Right atrium auricular region (tissue), 2 donors: ENCODE results near the gene ZNF407. TPM values are rescaled to one million over a fixed set of nuclear protein-coding genes. Genes with fewer than 3 reads are reported as not detected.

Source experiments
- DNase-seq: peaks from one replicate; pipeline ENCODE4 v3.0.0-alpha.2; 2019; ENCODE audit warnings: low spot score
- H3K27ac ChIP-seq, 2 donors: fragments of 200-600 bp; sonication (generic); 1 replicate in 1 of 2; 2 replicates in 1 of 2; pipeline ENCODE4 v1.5.1; 2016 to 2019
- H3K27me3 ChIP-seq, 2 donors: fragments of 200-600 bp; sonication (generic); one replicate each; pipeline versions ENCODE4 v1.5.1 to v1.6.0; 2017 to 2019
- H3K36me3 ChIP-seq: fragments of 200-600 bp; sonication (generic); one replicate; pipeline ENCODE4 v1.5.1; 2016
- H3K4me1 ChIP-seq, 2 donors: fragments of 200-600 bp; sonication (generic); one replicate each; pipeline versions ENCODE4 v1.5.1 to v1.6.0; 2017 to 2019
- H3K4me3 ChIP-seq, 2 donors: fragments of 200-600 bp; sonication (generic); 1 replicate in 1 of 2; 2 replicates in 1 of 2; pipeline ENCODE4 v1.5.1; 2017 to 2019; ENCODE audit warnings: mild to moderate bottlenecking in 1 of 2, moderate library complexity in 1 of 2
- H3K9me3 ChIP-seq, 2 donors: fragments of 200-600 bp; sonication (generic); one replicate each; pipeline ENCODE4 v1.5.1; 2019
- total RNA-seq, 2 donors: library from RNA; depleted of rRNA; stranded (reverse); fragments of >200 nt; gene quantifications; one replicate each; pipeline ENCODE4 v1.1.0, GENCODE V29; 2016
- TF ChIP-seq, protein P1 (sequence below), 2 donors: fragments of 200-600 bp; sonication (generic); IDR thresholded peaks; one replicate each; pipeline ENCODE4 v1.5.1; 2019; ENCODE audit warnings: antibody characterized with exemption in 2 of 2

Gene ZNF407
- total RNA-seq, 2 donors from 2014 or later, result 7.8 to 8.7 TPM

DNA sequence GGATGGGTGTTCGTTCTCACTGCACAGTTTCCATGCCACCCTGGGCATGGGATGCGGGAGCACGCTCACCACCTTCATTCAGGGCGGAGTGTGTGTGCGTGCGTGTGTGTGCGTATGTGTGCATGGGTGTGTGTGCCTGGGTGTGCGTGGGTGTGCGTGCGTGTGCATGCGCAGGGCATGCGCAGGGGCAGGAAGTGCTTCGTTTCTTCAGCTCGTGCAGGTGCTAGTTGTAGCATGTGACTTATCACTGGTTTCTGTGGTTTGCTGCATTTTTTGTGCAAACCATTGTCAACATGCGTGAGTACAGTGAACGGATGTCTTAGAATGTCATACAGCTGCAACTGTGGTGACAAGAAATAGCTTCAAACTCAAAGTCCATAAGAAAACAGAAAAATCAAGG, 431.8 kb downstream of the ZNF407 start:
- H3K27me3 ChIP-seq, result no peaks in the 10 kb centered on the region
- no peaks in the 10 kb centered on the region for H3K36me3 ChIP-seq
- H3K9me3 ChIP-seq, result no peaks in the 10 kb centered on the region
- TF ChIP-seq, protein P1, sequence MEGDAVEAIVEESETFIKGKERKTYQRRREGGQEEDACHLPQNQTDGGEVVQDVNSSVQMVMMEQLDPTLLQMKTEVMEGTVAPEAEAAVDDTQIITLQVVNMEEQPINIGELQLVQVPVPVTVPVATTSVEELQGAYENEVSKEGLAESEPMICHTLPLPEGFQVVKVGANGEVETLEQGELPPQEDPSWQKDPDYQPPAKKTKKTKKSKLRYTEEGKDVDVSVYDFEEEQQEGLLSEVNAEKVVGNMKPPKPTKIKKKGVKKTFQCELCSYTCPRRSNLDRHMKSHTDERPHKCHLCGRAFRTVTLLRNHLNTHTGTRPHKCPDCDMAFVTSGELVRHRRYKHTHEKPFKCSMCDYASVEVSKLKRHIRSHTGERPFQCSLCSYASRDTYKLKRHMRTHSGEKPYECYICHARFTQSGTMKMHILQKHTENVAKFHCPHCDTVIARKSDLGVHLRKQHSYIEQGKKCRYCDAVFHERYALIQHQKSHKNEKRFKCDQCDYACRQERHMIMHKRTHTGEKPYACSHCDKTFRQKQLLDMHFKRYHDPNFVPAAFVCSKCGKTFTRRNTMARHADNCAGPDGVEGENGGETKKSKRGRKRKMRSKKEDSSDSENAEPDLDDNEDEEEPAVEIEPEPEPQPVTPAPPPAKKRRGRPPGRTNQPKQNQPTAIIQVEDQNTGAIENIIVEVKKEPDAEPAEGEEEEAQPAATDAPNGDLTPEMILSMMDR (IDR thresholded peaks at IDR 0.05), result no peak
- H3K4me3 ChIP-seq, result no peak overlapping the region
- H3K27ac ChIP-seq, result no peak overlapping the region
- DNase-seq, result no peak
- H3K4me1 ChIP-seq, result no peaks in the 10 kb centered on the region

DNA sequence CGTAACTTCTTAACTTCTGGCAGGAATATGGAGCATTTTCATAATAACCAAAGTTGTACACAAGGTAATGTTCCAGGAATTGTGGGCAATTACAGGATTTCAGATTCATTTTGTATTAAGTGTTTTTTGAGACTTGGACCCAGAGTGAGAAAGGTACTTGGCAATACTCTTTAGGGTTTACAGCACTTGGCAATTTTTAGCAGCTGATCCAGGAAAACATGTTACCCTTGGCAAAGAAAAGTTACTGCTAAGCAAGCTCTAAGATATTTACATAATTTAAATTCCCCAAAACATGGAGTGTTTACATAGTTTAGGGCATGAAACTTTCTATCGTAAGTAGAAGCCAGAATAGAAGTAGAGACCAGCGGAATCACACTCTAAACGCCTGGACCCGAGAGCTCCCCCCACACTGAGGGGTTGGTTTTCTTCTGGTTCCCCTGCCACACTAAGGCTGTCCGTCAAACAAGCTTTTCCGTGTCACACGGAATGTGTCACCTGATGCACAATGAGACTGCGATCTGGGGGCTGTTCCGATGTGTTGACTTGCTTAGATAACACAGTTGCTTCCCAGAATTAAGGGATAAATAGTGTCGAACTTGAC, 434.1 kb downstream of the ZNF407 start:
- Histone ChIP-seq H3K27ac (no peak overlapping the region), H3K4me1 (no peaks in the 10 kb centered on the region), H3K27me3 (no peaks in the 10 kb centered on the region), H3K4me3 (no peak overlapping the region), H3K36me3 (no peaks in the 10 kb centered on the region), H3K9me3 (no peaks in the 10 kb centered on the region)
- TF ChIP-seq, protein P1 (IDR thresholded peaks at IDR 0.05), result no peak
- DNase-seq, result no peak

DNA sequence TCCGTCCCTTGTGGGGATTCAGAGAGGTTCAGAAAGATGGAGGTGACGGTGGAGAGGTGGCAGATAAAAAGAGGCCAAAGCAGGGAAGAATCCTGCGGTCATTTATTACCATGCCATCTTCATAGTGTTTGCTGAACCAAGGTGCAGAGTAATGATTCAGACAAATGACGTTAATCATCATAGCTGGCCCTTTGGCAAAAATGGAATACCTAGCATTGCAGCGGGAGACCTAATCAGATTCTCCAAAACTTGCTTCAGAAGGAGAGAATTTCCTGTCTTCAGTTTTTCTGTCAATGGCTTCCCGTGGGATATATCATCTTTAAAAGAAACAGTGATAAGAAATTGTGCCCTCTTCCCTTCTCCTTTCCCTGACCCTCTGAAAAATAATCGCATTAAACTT, 435.8 kb downstream of the ZNF407 start:
- no peak for DNase-seq
- H3K27ac ChIP-seq, result no peak overlapping the region
- TF ChIP-seq, protein P1 (IDR thresholded peaks at IDR 0.05), result no peak
- no peaks in the 10 kb centered on the region for H3K4me1 ChIP-seq
- H3K9me3 ChIP-seq, result no peaks in the 10 kb centered on the region
- H3K27me3 ChIP-seq, result no peaks in the 10 kb centered on the region
- no peak overlapping the region for H3K4me3 ChIP-seq
- no peaks in the 10 kb centered on the region for H3K36me3 ChIP-seq

DNA sequence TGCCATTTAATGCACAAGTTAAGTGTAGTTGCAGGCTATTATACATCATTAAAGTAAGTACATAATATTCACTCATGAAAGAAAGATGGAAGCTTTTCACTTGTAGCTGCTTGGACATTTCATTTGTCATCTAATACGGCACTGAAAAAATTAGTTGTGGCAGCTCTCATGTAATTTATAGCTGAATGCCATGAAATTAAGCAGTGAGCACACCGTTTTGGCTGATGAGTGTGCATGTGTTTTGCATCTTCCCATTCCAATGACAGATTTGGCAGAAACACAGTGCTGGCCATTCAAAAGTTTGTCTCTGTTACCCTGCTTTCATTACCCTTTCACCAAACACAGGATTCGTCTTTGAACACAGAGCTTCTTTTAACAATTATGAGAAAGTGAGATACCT, 437.3 kb downstream of the ZNF407 start:
- H3K27me3 ChIP-seq, result no peaks in the 10 kb centered on the region
- H3K36me3 ChIP-seq, result no peaks in the 10 kb centered on the region
- H3K27ac ChIP-seq, result no peak overlapping the region
- TF ChIP-seq, protein P1 (IDR thresholded peaks at IDR 0.05), result no peak
- no peaks in the 10 kb centered on the region for H3K9me3 ChIP-seq
- no peak overlapping the region for H3K4me3 ChIP-seq
- no peak for DNase-seq
- no peaks in the 10 kb centered on the region for H3K4me1 ChIP-seq

DNA sequence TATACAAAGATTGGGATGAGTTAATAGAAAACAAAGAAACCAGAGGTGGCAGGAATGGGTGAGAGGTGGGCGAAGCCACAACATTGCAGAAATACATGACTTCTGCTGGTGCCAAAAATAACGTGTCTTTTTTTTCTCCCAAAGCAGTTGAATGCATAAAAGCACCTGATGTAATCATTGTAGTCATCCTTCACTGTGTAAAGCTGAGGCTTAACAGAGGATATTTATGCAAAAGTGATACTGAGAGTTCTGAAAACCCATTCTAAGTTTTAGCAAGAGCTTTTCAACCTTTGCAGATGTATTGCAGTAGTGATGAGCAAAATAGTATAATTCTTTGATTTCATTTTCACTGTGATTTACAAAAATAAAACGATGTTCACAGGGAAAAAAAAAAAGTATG, 438.3 kb downstream of the ZNF407 start:
- TF ChIP-seq, protein P1 (IDR thresholded peaks at IDR 0.05), result no peak
- no peaks in the 10 kb centered on the region for H3K4me1 ChIP-seq
- no peaks in the 10 kb centered on the region for H3K9me3 ChIP-seq
- DNase-seq, result no peak
- H3K27ac ChIP-seq, result no peak overlapping the region
- H3K4me3 ChIP-seq, result no peak overlapping the region
- no peaks in the 10 kb centered on the region for H3K27me3 ChIP-seq
- H3K36me3 ChIP-seq, result no peaks in the 10 kb centered on the region
